ENCODE results near the gene LMBR1.
"Not testable (repeated sequence)": the region's sequence is repeated elsewhere in the genome, so short reads cannot be mapped to it uniquely, and the experiment has no call there.

DNA sequence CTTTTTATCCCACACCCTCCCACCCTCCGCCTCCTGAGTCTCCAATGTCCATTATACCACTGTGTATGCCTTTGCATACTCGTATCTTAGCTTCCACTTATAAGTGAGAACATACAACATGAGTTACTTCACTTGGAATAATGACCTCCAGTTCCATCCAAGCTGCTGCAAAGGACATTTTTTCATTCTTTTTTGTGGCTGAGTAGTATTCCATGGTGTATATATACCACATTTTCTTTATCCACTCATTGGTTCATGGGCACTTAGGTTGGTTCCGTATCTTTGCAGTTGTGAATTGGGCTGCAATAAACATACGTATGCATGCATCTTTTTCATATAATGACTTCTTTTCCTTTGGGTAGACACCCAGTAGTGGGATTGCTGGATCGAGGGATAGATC is 245.7 kb downstream of the LMBR1 start:
- TF ChIP-seq, protein P1, sequence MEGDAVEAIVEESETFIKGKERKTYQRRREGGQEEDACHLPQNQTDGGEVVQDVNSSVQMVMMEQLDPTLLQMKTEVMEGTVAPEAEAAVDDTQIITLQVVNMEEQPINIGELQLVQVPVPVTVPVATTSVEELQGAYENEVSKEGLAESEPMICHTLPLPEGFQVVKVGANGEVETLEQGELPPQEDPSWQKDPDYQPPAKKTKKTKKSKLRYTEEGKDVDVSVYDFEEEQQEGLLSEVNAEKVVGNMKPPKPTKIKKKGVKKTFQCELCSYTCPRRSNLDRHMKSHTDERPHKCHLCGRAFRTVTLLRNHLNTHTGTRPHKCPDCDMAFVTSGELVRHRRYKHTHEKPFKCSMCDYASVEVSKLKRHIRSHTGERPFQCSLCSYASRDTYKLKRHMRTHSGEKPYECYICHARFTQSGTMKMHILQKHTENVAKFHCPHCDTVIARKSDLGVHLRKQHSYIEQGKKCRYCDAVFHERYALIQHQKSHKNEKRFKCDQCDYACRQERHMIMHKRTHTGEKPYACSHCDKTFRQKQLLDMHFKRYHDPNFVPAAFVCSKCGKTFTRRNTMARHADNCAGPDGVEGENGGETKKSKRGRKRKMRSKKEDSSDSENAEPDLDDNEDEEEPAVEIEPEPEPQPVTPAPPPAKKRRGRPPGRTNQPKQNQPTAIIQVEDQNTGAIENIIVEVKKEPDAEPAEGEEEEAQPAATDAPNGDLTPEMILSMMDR (IDR thresholded peaks at IDR 0.05; ENCODE audit: poor library complexity): not testable (repeated sequence)
- TF ChIP-seq EZH2 (IDR thresholded peaks at IDR 0.05; ENCODE audit: borderline replicate concordance): not testable (repeated sequence)
